Measurements from ENCODE around the gene PDCD1.
"Not testable (repeated sequence)": the region's sequence is repeated elsewhere in the genome, so short reads cannot be mapped to it uniquely, and the experiment has no call there.

The PDCD1 gene

DNA sequence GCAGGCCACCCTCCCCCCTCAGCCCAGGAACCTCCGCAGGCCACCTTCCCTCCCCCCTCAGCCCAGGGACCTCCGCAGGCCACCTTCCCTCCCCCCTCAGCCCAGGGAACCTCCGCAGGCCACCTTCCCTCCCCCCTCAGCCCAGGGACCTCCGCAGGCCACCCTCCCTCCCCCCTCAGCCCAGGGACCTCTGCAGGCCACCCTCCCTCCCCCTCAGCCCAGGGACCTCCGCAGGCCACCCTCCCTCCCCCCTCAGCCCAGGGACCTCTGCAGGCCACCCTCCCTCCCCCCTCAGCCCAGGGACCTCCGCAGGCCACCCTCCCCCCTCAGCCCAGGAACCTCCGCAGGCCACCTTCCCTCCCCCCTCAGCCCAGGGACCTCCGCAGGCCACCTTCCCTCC lies 52.5 kb downstream of the PDCD1 start:
- H3K27me3 ChIP-seq (ENCODE audit: insufficient read depth, low read length); H2AFZ ChIP-seq (ENCODE audit: low read length, unreplicated experiment); H3K36me3 ChIP-seq (ENCODE audit: insufficient read depth, low read length); H3K27ac ChIP-seq (ENCODE audit: low read depth, low read length); H3K4me3 ChIP-seq (ENCODE audit: low read depth, low read length); H3K79me2 ChIP-seq (ENCODE audit: control insufficient read depth, insufficient read depth, low read length, unreplicated experiment): not testable (repeated sequence)
- peaks cover 13% of the 10 kb centered on the region for H3K4me1 ChIP-seq (ENCODE audit: control insufficient read depth, insufficient read depth, low read length, unreplicated experiment)

DNA sequence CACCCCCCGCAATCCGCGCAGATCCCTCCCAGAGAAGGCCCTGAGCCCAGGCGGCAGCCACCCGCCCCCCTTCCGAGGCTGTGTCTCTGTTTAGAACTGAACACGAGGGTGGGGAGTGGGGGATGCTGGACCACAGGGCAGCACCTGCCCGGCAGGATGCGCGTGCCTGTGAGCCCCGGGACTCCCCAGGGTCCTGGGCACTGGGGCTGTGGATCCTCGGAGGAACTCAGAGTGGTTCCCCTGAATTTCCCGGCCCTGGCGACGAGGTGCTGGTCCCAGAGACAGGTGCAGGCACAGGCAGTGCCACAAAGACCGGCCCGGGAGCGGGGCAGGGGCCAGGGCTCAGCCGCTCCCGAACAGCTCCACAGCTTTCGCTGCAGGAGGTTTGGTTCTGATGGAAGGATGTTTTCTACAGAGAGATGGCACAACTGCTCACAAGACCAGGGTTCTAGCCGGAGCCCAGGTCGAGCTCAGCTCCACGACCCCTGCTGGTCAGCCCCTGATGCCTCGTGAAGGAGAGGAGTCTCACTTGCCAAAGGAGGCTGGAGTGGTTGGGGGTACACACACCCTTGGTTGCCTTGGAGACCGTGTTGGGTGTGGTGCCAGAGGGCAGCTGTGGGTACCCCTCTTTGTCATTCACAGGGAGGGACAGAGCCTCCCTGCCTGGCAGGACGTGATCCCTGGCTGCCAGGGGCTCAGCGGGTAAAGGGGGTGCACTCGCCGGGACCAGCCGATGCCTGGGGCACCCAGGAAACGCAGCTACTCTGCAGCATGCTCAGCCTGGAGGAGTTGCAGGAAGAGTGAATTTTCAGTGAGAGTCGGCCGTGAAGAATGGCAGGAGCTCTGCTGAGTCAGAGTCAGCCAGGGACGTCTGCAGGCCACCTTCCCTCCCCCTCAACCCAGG lies 54.1 kb downstream of the PDCD1 start:
- Histone ChIP-seq H2AFZ (ENCODE audit: low read length, unreplicated experiment) (peak overlapping the region; percentile 57), H3K27ac (ENCODE audit: low read depth, low read length) (no peak overlapping the region), H3K4me1 (ENCODE audit: control insufficient read depth, insufficient read depth, low read length, unreplicated experiment) (peaks cover 13% of the 10 kb centered on the region), H3K79me2 (ENCODE audit: control insufficient read depth, insufficient read depth, low read length, unreplicated experiment) (no peaks in the 10 kb centered on the region), H3K36me3 (ENCODE audit: insufficient read depth, low read length) (no peaks in the 10 kb centered on the region), H3K4me3 (ENCODE audit: low read depth, low read length) (peak overlapping the region; percentile 70), H3K27me3 (ENCODE audit: insufficient read depth, low read length) (no peaks in the 10 kb centered on the region)

DNA sequence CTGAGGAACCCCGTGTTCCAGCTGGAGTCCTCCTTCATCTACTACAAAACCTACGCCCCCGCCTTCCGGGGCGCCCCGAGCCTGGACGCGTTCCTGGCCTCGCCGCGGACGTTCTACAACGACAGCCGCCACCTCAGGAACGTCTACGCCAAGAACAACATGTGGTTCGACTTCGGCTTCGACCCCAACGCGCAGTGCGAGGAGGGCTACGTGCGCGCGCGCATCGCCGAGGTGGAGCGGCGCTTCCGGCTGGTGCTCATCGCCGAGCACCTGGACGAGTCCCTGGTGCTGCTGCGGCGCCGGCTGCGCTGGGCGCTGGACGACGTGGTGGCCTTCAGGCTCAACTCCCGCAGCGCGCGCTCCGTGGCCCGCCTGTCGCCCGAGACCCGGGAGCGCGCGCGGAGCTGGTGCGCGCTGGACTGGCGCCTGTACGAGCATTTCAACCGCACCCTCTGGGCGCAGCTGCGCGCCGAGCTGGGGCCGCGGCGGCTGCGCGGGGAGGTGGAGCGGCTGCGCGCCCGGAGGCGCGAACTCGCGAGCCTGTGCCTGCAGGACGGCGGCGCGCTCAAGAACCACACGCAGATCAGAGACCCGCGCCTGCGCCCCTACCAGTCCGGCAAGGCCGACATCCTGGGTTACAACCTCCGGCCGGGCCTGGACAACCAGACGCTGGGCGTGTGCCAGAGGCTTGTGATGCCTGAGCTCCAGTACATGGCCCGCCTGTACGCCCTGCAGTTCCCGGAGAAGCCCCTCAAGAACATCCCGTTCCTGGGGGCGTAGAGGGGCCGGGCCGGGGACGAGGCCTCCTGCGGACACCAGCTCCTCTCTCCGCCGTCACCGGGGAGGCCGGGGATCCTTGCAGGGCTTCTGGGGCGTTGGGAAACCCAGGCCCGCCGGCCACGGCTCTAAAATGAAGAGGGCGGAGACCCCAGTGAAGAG lies 55.0 kb downstream of the PDCD1 start:
- H2AFZ ChIP-seq (ENCODE audit: low read length, unreplicated experiment), result peak overlapping the region; percentile 57
- H3K4me3 ChIP-seq (ENCODE audit: low read depth, low read length), result peak overlapping the region; percentile 70
- H3K36me3 ChIP-seq (ENCODE audit: insufficient read depth, low read length), result no peaks in the 10 kb centered on the region
- H3K4me1 ChIP-seq (ENCODE audit: control insufficient read depth, insufficient read depth, low read length, unreplicated experiment), result peaks cover 13% of the 10 kb centered on the region
- no peaks in the 10 kb centered on the region for H3K79me2 ChIP-seq (ENCODE audit: control insufficient read depth, insufficient read depth, low read length, unreplicated experiment)
- no peak overlapping the region for H3K27ac ChIP-seq (ENCODE audit: low read depth, low read length)
- no peaks in the 10 kb centered on the region for H3K27me3 ChIP-seq (ENCODE audit: insufficient read depth, low read length)

GRCh38 chr2:241802421-241803318 lies 56.0 kb downstream of the PDCD1 start:
- Histone ChIP-seq H2AFZ (ENCODE audit: low read length, unreplicated experiment) (no peak overlapping the region), H3K79me2 (ENCODE audit: control insufficient read depth, insufficient read depth, low read length, unreplicated experiment) (no peaks in the 10 kb centered on the region), H3K36me3 (ENCODE audit: insufficient read depth, low read length) (no peaks in the 10 kb centered on the region), H3K27ac (ENCODE audit: low read depth, low read length) (no peak overlapping the region), H3K4me1 (ENCODE audit: control insufficient read depth, insufficient read depth, low read length, unreplicated experiment) (peaks cover 13% of the 10 kb centered on the region), H3K27me3 (ENCODE audit: insufficient read depth, low read length) (no peaks in the 10 kb centered on the region), H3K4me3 (ENCODE audit: low read depth, low read length) (peak overlapping the region; percentile 70)

- Histone ChIP-seq H3K4me1 (ENCODE audit: control insufficient read depth, insufficient read depth, low read length, unreplicated experiment) (peaks cover 13% of the 10 kb centered on the region), H3K36me3 (ENCODE audit: insufficient read depth, low read length) (no peaks in the 10 kb centered on the region), H3K27me3 (ENCODE audit: insufficient read depth, low read length) (no peaks in the 10 kb centered on the region), H3K4me3 (ENCODE audit: low read depth, low read length) (no peak overlapping the region), H3K27ac (ENCODE audit: low read depth, low read length) (no peak overlapping the region), H3K79me2 (ENCODE audit: control insufficient read depth, insufficient read depth, low read length, unreplicated experiment) (no peaks in the 10 kb centered on the region), H2AFZ (ENCODE audit: low read length, unreplicated experiment) (no peak overlapping the region)
Observed at GRCh38 chr2:241801611-241802420, 56.9 kb downstream of the PDCD1 start.

GRCh38 chr2:241800198-241800903 lies 58.3 kb downstream of the PDCD1 start:
- not testable (repeated sequence) for H3K79me2 ChIP-seq (ENCODE audit: control insufficient read depth, insufficient read depth, low read length, unreplicated experiment); H2AFZ ChIP-seq (ENCODE audit: low read length, unreplicated experiment); H3K27me3 ChIP-seq (ENCODE audit: insufficient read depth, low read length); H3K27ac ChIP-seq (ENCODE audit: low read depth, low read length); H3K4me3 ChIP-seq (ENCODE audit: low read depth, low read length); H3K36me3 ChIP-seq (ENCODE audit: insufficient read depth, low read length)
- peaks cover 13% of the 10 kb centered on the region for H3K4me1 ChIP-seq (ENCODE audit: control insufficient read depth, insufficient read depth, low read length, unreplicated experiment)

All from ACC112 (cell line).